ENCODE results near the gene GNG3.

- TF ChIP-seq CTCF (IDR thresholded peaks at IDR 0.05; ENCODE audit: poor library complexity), result no peak
- no peak for TF ChIP-seq EZH2 (IDR thresholded peaks at IDR 0.05; ENCODE audit: borderline replicate concordance)
These were observed 35.7 kb upstream of the GNG3 start, which contains the start of the genes LBHD1 and UQCC3 for GRCh38 chr11:62671608-62672389.
